ENCODE measurements around the gene SNX17.

SNX17 gene

DNA sequence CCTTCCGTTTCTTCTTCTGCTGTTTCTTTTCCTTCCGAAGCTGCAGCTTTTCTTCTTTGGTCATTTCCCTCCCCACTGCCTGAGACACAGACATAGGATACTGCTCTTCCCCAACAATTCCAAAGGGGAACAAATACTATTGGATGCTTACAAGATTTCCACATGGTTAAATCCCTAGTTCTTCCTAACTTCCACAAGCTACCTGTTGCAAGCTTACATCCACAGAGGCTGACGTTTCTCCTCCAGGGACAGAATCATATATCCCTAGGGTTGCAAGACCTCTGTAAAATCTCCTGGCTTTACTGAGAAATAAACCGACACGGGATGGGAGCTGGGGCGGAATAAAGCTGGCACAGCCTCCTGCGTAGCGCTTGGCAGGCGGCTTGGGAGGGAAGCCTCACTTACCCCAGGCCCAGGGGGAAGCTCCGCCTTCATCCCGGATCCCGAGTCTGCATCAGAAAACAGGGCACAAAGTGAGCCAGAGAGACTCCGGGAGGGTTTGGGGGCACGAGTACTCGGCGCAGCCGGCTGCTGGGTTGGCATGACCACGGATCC, 868 bp upstream of the SNX17 start:
- H3K36me3 ChIP-seq (ENCODE audit: control insufficient read depth in 5 of 5, insufficient read depth in 5 of 5, low read length in 5 of 5) = peaks cover 11 to 61% (median 54%) of the 10 kb centered on the region in 5 donors

DNA sequence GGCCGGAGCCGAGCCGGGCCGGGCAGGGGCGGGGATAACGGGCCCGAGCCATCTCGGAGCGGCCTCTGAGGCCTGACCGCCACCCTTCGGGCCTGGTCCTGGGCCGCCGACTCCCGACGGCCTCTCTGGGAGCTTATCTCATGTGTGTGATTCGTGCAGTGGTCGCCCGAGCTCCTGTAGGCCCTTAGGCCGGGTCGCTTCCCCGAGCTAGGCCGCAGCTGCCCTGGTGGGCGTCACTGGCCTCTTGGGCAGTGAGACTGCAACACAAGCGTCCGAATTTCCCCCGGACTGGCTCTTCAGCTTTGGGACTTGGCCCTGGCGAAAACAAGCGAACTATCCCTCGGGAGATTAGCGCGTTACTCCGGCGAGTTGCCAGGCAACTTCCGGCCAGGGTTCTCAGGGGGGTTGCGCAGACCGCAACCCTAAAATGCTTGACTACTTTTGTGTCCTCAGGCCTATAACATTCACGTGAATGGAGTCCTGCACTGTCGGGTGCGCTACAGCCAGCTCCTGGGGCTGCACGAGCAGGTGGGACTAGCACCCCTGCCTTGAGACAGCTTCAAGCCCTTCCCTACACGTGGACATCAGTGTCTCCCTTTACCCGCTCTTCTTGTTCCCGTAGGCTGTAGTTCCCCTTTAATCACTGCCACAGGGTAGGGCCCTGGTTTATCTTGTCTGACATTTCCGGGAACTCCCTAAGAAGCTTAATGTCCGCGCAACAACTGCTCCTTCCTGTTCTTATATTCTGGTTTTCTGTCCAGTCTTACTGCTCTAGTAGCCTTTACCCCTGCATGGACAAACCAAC, 602 bp downstream of the SNX17 start:
- Histone ChIP-seq H3K27ac (ENCODE audit: low read depth, low read length) (peak overlapping the region; percentile 96), H3K9me3 (ENCODE audit: control insufficient read depth in 5 of 5, low read length in 5 of 5) (no peaks in the 10 kb centered on the region), H3K4me1 (ENCODE audit: control insufficient read depth in 5 of 5, insufficient read depth in 5 of 5, low read length in 5 of 5) (peaks cover 10 to 39% (median 33%) of the 10 kb centered on the region in 5 donors), H3K4me3 (ENCODE audit: low read depth in 1 of 5, low read length in 5 of 5) (peak overlapping the region; percentile 70 to 98 (median 91)), H3K36me3 (ENCODE audit: control insufficient read depth in 5 of 5, insufficient read depth in 5 of 5, low read length in 5 of 5) (peaks cover 11 to 65% (median 55%) of the 10 kb centered on the region in 5 donors), H3K9ac (ENCODE audit: low read length in 5 of 5) (peak overlapping the region; percentile 97 to 100 (median 99)), H3K27me3 (ENCODE audit: control insufficient read depth in 5 of 5, insufficient read depth in 4 of 5, low read length in 5 of 5) (no peaks in the 10 kb centered on the region)

More for the DNA sequence above, 868 bp upstream of the SNX17 start:
- Histone ChIP-seq H3K4me3 (ENCODE audit: low read depth in 1 of 5, low read length in 5 of 5) (peak overlapping the region; percentile 78 to 98 (median 91)), H3K27ac (ENCODE audit: low read depth, low read length) (peak overlapping the region; percentile 96), H3K27me3 (ENCODE audit: control insufficient read depth in 5 of 5, insufficient read depth in 4 of 5, low read length in 5 of 5) (no peaks in the 10 kb centered on the region), H3K4me1 (ENCODE audit: control insufficient read depth in 5 of 5, insufficient read depth in 5 of 5, low read length in 5 of 5) (peaks cover 10 to 39% (median 33%) of the 10 kb centered on the region in 5 donors), H3K9me3 (ENCODE audit: control insufficient read depth in 5 of 5, low read length in 5 of 5) (no peaks in the 10 kb centered on the region), H3K9ac (ENCODE audit: low read length in 5 of 5) (peak overlapping the region; percentile 82 to 99 (median 95))

DNA sequence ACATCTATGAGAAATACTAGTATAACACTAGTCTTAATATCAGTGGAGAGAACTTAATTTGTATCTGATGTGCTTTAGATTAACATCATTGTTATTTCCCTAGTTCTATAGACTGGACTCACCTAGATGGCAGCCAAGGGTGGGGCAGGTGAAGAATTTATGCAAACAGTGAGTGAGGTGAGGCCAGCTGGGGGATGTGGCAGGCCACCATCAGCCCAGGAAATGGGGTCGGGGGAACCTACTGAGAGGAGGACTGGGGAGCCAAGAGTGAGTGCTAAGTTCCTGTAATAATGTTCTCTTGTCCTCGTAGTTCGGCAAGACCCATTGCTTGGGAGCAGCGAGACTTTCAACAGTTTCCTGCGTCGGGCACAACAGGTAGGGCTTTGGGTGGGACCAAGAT, 2.5 kb downstream of the SNX17 start:
- H3K9me3 ChIP-seq (ENCODE audit: control insufficient read depth in 5 of 5, low read length in 5 of 5) = no peaks in the 10 kb centered on the region
- peaks cover 4 to 65% (median 56%) of the 10 kb centered on the region in 5 donors for H3K36me3 ChIP-seq (ENCODE audit: control insufficient read depth in 5 of 5, insufficient read depth in 5 of 5, low read length in 5 of 5)
- no peaks in the 10 kb centered on the region for H3K27me3 ChIP-seq (ENCODE audit: control insufficient read depth in 5 of 5, insufficient read depth in 4 of 5, low read length in 5 of 5)
- no peak overlapping the region for H3K27ac ChIP-seq (ENCODE audit: low read depth, low read length)
- H3K4me1 ChIP-seq (ENCODE audit: control insufficient read depth in 5 of 5, insufficient read depth in 5 of 5, low read length in 5 of 5) = peaks cover 10 to 54% (median 41%) of the 10 kb centered on the region in 5 donors
- H3K9ac ChIP-seq (ENCODE audit: low read length in 5 of 5) = peak overlapping the region in 1 of 5 donors; percentile 100
- no peak overlapping the region for H3K4me3 ChIP-seq (ENCODE audit: low read depth in 1 of 5, low read length in 5 of 5)

DNA sequence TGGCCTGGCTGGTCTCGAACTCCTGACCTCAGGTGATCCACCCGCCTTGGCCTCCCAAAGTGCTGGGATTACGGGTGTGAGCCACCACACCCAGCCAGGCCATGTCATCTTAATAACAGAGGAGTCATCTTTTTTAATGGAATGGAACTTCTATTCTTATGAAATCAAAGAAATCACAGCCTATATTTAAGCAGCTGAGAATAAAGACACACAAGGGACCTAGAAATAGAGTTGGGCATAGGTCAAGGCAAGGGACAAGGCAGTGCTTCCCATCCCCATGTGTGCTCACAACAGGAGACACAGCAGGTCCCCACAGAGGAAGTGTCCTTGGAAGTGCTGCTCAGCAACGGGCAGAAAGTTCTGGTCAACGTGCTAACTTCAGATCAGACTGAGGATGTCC, 3.2 kb downstream of the SNX17 start:
- H3K27ac ChIP-seq (ENCODE audit: low read depth, low read length) = no peak overlapping the region
- H3K36me3 ChIP-seq (ENCODE audit: control insufficient read depth in 5 of 5, insufficient read depth in 5 of 5, low read length in 5 of 5) = peaks cover 0 to 65% (median 58%) of the 10 kb centered on the region in 5 donors
- peaks cover 10 to 59% (median 43%) of the 10 kb centered on the region in 5 donors for H3K4me1 ChIP-seq (ENCODE audit: control insufficient read depth in 5 of 5, insufficient read depth in 5 of 5, low read length in 5 of 5)
- no peak overlapping the region for H3K4me3 ChIP-seq (ENCODE audit: low read depth in 1 of 5, low read length in 5 of 5)
- H3K9me3 ChIP-seq (ENCODE audit: control insufficient read depth in 5 of 5, low read length in 5 of 5) = no peaks in the 10 kb centered on the region
- H3K27me3 ChIP-seq (ENCODE audit: control insufficient read depth in 5 of 5, insufficient read depth in 4 of 5, low read length in 5 of 5) = no peaks in the 10 kb centered on the region
- no peak overlapping the region for H3K9ac ChIP-seq (ENCODE audit: low read length in 5 of 5)

DNA sequence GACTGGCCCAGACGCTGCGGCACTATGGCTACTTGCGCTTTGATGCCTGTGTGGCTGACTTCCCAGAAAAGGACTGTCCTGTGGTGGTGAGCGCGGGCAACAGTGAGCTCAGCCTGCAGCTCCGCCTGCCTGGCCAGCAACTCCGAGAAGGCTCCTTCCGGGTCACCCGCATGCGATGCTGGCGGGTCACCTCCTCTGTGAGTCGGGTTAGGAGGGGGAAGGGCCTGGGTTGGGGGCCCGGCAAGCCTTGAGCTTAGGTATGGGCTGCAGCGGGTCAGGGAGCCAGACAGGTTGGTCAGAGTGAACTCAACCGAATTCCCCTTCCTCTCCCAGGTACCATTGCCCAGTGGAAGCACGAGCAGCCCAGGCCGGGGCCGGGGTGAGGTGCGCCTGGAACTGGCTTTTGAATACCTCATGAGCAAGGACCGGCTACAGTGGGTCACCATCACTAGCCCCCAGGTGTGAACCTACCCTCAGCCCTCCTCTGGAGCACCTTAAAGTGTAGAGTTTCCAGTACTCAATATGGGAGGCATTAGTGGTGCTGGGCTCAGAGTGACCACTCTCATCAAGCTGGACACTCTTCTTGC, 5.2 kb downstream of the SNX17 start:
- H3K36me3 ChIP-seq (ENCODE audit: control insufficient read depth in 5 of 5, insufficient read depth in 5 of 5, low read length in 5 of 5) = peaks cover 0 to 65% (median 58%) of the 10 kb centered on the region in 5 donors
- H3K9ac ChIP-seq (ENCODE audit: low read length in 5 of 5) = no peak overlapping the region
- H3K4me3 ChIP-seq (ENCODE audit: low read depth in 1 of 5, low read length in 5 of 5) = no peak overlapping the region
- H3K9me3 ChIP-seq (ENCODE audit: control insufficient read depth in 5 of 5, low read length in 5 of 5) = no peaks in the 10 kb centered on the region
- peaks cover 6 to 60% (median 46%) of the 10 kb centered on the region in 5 donors for H3K4me1 ChIP-seq (ENCODE audit: control insufficient read depth in 5 of 5, insufficient read depth in 5 of 5, low read length in 5 of 5)
- H3K27me3 ChIP-seq (ENCODE audit: control insufficient read depth in 5 of 5, insufficient read depth in 4 of 5, low read length in 5 of 5) = no peaks in the 10 kb centered on the region
- no peak overlapping the region for H3K27ac ChIP-seq (ENCODE audit: low read depth, low read length)

DNA sequence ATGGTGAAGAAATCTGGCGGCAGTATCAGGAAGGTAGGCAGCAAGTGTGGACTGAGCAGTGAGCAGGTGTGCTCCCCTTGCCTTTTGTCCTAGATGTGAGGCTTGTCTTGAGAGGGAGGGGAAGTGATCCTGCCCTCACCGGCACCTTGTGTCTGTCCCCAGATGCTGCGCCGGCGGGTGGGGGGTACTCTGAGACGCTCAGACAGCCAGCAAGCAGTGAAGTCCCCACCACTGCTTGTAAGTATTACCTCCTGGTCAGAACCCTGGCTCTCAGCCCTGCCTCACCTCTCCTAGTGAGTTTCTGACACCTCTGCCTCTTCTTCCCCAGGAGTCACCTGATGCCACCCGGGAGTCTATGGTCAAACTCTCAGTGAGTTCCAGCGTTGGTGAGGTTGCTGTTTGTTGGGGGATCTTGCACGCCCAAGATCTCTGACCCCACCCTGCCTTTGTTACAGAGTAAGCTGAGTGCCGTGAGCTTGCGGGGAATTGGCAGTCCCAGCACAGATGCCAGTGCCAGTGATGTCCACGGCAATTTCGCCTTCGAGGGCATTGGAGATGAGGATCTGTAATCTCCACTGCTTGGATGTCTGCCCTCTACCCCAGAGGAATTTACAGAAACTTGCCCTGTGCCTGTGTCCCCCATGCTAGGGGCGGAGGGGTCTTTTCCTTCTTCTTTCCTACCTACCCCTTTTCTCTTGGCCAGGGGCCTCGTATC, 5.9 kb downstream of the SNX17 start:
- Histone ChIP-seq H3K4me1 (ENCODE audit: control insufficient read depth in 5 of 5, insufficient read depth in 5 of 5, low read length in 5 of 5) (peaks cover 8 to 59% (median 46%) of the 10 kb centered on the region in 5 donors), H3K9me3 (ENCODE audit: control insufficient read depth in 5 of 5, low read length in 5 of 5) (no peaks in the 10 kb centered on the region), H3K36me3 (ENCODE audit: control insufficient read depth in 5 of 5, insufficient read depth in 5 of 5, low read length in 5 of 5) (peaks cover 0 to 65% (median 58%) of the 10 kb centered on the region in 5 donors), H3K9ac (ENCODE audit: low read length in 5 of 5) (peak overlapping the region in 1 of 5 donors; percentile 17), H3K4me3 (ENCODE audit: low read depth in 1 of 5, low read length in 5 of 5) (no peak overlapping the region), H3K27me3 (ENCODE audit: control insufficient read depth in 5 of 5, insufficient read depth in 4 of 5, low read length in 5 of 5) (no peaks in the 10 kb centered on the region), H3K27ac (ENCODE audit: low read depth, low read length) (no peak overlapping the region)

DNA sequence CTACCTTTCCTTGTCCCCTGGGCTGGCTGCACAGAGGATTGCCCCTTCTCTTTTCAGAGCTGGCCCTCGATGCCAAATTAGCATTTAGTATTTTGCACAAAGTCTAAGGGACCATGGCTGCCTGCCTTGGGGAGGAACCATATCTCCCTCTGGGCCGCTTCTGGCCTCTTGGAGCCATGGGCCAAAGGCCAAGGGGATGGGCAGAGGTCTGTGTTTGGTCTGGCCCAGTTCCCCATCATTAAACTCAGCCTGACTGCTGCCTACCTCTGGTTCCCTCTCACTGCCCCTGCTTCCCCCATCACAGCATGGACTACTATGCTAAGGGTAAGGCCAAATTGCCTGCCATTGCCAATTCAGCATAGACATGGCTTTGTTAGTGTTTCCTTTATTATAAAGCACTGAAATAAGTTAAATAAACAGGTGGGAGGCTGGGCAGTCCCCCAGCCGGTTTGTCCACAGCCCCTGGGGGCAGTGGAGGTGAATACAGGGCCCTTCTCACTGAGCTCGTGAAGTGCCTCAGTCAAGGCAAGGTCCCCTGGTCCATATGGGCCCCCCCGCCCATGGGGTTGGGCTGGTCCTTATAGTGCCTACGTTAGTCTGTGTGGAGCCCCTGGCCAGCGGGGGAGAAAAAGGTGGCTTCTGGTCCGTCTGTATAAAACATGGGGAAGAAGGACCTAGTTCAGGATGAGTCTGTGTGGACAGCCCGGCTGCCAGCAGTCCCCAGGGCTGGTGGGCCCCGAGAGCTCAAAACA, 6.6 kb downstream of the SNX17 start:
- H3K4me3 ChIP-seq (ENCODE audit: low read depth in 1 of 5, low read length in 5 of 5) = no peak overlapping the region
- peak overlapping the region in 1 of 5 donors; percentile 17 for H3K9ac ChIP-seq (ENCODE audit: low read length in 5 of 5)
- H3K4me1 ChIP-seq (ENCODE audit: control insufficient read depth in 5 of 5, insufficient read depth in 5 of 5, low read length in 5 of 5) = peaks cover 5 to 56% (median 42%) of the 10 kb centered on the region in 5 donors
- no peaks in the 10 kb centered on the region for H3K9me3 ChIP-seq (ENCODE audit: control insufficient read depth in 5 of 5, low read length in 5 of 5)
- H3K27me3 ChIP-seq (ENCODE audit: control insufficient read depth in 5 of 5, insufficient read depth in 4 of 5, low read length in 5 of 5) = no peaks in the 10 kb centered on the region
- H3K27ac ChIP-seq (ENCODE audit: low read depth, low read length) = no peak overlapping the region
- peaks cover 0 to 71% (median 62%) of the 10 kb centered on the region in 5 donors for H3K36me3 ChIP-seq (ENCODE audit: control insufficient read depth in 5 of 5, insufficient read depth in 5 of 5, low read length in 5 of 5)

DNA sequence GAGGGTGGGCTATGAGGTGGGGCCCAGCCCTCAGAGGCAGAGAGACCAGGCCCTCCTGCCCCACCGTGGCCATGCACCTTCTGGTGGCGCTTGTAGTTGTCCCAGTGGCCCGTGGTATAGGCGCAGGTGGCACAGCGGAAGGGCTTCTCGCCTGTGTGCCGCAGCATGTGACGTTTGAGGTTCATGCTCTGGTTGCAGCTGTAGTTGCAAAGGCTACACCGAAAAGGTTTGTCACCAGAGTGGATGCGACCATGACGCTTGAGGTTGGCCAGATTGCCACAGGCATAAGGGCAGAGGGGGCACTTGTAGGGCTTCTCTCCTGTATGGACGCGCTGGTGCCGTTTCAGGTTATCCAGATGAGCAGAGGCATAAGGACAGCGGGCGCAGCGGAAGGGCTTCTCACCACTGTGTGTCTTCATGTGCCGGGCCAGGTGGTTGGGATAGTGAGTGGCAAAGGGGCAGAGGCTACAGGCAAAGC, 7.2 kb downstream of the SNX17 start:
- Histone ChIP-seq H3K36me3 (ENCODE audit: control insufficient read depth in 5 of 5, insufficient read depth in 5 of 5, low read length in 5 of 5) (peaks cover 0 to 70% (median 67%) of the 10 kb centered on the region in 5 donors), H3K4me3 (ENCODE audit: low read depth in 1 of 5, low read length in 5 of 5) (no peak overlapping the region), H3K27ac (ENCODE audit: low read depth, low read length) (no peak overlapping the region), H3K9me3 (ENCODE audit: control insufficient read depth in 5 of 5, low read length in 5 of 5) (no peaks in the 10 kb centered on the region), H3K27me3 (ENCODE audit: control insufficient read depth in 5 of 5, insufficient read depth in 4 of 5, low read length in 5 of 5) (no peaks in the 10 kb centered on the region), H3K4me1 (ENCODE audit: control insufficient read depth in 5 of 5, insufficient read depth in 5 of 5, low read length in 5 of 5) (peaks cover 5 to 50% (median 36%) of the 10 kb centered on the region in 5 donors), H3K9ac (ENCODE audit: low read length in 5 of 5) (no peak overlapping the region)

DNA sequence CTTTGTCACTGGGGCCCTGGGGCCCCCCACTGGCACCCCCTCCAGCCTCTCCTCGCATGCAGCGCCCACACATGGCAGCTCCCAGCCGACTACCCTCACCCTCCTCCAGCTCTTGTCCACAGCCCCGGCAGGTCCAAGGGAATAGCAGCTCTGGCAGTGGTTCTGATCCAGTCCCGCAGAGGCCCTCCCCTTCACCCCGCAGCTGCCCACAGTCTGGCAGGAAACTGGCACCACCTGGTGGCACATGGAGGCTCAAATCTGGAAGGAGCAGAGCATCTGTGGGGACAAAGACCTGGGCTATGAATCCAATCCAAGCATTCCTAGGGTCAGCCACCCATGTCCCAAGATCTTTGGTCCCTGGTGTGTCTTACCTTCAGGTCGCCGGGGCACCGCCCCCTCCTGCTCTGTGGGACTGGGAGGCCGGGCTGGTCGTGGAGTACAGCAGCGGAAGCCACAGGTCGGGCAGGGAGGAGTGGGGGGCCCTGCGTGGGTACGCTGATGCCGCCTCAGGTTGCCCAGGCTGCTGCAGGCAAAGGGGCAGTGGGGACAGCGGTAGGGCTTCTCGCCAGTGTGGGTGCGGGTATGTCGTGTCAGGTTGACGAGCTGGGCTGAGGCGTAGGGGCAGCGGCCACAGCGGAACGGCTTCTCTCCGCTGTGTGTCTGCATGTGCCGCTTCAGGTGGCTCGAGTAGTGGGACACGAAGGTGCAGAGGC, 7.8 kb downstream of the SNX17 start:
- H3K36me3 ChIP-seq (ENCODE audit: control insufficient read depth in 5 of 5, insufficient read depth in 5 of 5, low read length in 5 of 5) = peaks cover 0 to 67% (median 65%) of the 10 kb centered on the region in 5 donors
- H3K9ac ChIP-seq (ENCODE audit: low read length in 5 of 5) = no peak overlapping the region
- no peaks in the 10 kb centered on the region for H3K9me3 ChIP-seq (ENCODE audit: control insufficient read depth in 5 of 5, low read length in 5 of 5)
- no peak overlapping the region for H3K4me3 ChIP-seq (ENCODE audit: low read depth in 1 of 5, low read length in 5 of 5)
- no peak overlapping the region for H3K27ac ChIP-seq (ENCODE audit: low read depth, low read length)
- H3K27me3 ChIP-seq (ENCODE audit: control insufficient read depth in 5 of 5, insufficient read depth in 4 of 5, low read length in 5 of 5) = no peaks in the 10 kb centered on the region
- peaks cover 5 to 48% (median 36%) of the 10 kb centered on the region in 5 donors for H3K4me1 ChIP-seq (ENCODE audit: control insufficient read depth in 5 of 5, insufficient read depth in 5 of 5, low read length in 5 of 5)

Measured in subcutaneous abdominal adipose tissue (tissue), 5 donors.